GM21447 (cell line): Measurements from ENCODE around the gene TRO.

Experiments used
- ATAC-seq: cut with Tn5 transposase; IDR thresholded peaks from one replicate; pipeline ENCODE4 v1.9.1; 2021; ENCODE audit not compliant: unreplicated experiment

Gene TRO

GRCh38 chrX:54920610-54921426 lies at the start of gene TRO:
TRO (plus strand) TSS chrX:54920824; CDS start chrX:54922247, 1,423 bp downstream.
- peak; percentile 29 for ATAC-seq

GRCh38 chrX:54885740-54886139 lies 34.9 kb upstream of the TRO start:
- ATAC-seq: no peak

DNA sequence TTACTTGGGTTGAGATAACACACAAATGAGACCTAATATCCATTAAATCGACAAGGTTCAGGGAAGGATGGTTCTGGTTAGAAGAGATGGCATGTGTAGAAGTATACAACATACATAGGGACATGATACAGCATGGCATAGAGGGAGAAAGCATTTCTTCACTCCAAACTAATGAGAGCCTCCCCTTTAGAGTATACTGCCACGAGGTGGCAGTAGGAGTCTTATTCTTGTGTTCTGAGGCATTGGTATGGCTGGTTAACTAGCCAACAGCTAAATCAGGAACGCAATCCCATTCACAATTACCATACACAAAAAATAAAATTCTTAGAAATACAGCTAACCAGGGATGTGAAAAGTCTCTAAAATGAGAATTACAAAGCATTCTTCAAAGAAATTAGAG lies 29.1 kb upstream of the TRO start:
- ATAC-seq: no peak

GRCh38 chrX:54894159-54894558 lies 26.5 kb upstream of the TRO start:
- no peak for ATAC-seq

DNA sequence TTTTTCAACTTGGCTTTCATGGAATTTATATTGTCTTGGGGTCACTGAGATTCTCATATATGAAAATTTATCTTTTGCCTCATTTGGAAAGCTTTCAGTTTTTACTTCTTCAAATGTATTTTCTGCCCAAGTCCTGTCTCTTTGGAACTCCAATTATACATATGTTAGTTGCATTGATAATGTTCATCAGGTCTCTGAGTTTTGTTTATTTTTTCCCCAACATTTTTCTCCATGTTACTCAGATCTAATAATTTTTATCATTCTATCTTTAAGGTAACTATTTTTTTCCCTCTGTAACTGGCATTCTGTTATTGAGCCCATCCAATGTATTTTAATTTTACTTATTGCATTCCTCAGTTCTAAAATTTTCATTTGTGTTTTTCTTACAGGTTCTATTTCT lies 10.7 kb upstream of the TRO start:
- no peak for ATAC-seq

- ATAC-seq: peak; percentile 82
These were observed 900 bp downstream of the TRO start for GRCh38 chrX:54921427-54922021.

- ATAC-seq: no peak
These were observed 1.9 kb downstream of the TRO start for GRCh38 chrX:54922547-54922946.

DNA sequence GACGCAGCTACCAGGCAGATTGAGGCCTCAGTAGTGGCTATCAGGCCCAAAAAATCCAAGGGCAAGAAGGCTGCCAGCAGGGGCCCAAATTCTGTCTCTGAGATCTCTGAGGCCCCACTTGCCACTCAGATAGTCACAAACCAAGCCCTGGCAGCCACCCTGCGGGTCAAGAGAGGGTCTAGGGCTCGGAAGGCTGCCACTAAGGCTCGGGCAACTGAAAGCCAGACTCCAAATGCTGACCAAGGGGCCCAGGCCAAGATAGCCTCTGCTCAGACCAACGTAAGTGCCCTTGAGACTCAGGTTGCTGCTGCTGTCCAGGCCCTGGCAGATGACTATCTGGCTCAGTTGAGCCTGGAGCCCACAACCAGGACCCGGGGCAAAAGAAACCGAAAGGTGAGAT lies 2.8 kb downstream of the TRO start:
- ATAC-seq: no peak

- ATAC-seq: no peak
These were observed 6.4 kb downstream of the TRO start for GRCh38 chrX:54926978-54927377.

GRCh38 chrX:54928876-54929275 lies 8.3 kb downstream of the TRO start:
- no peak for ATAC-seq

DNA sequence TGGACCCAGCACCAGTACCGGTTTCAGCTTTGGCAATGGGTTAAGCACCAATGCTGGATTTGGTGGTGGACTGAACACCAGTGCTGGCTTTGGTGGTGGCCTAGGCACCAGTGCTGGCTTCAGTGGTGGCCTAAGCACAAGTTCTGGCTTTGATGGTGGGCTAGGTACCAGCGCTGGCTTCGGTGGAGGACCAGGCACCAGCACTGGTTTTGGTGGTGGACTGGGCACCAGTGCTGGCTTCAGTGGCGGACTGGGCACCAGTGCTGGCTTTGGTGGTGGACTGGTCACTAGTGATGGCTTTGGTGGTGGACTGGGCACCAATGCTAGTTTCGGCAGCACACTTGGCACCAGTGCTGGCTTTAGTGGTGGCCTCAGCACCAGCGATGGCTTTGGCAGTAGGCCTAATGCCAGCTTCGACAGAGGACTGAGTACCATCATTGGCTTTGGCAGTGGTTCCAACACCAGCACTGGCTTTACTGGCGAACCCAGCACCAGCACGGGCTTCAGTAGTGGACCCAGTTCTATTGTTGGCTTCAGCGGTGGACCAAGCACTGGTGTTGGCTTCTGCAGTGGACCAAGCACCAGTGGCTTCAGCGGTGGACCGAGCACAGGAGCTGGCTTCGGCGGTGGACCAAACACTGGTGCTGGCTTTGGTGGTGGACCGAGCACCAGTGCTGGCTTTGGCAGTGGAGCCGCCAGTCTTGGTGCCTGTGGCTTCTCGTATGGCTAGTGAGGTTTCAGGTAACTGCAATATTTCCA lies 9.8 kb downstream of the TRO start:
- ATAC-seq: no peak

DNA sequence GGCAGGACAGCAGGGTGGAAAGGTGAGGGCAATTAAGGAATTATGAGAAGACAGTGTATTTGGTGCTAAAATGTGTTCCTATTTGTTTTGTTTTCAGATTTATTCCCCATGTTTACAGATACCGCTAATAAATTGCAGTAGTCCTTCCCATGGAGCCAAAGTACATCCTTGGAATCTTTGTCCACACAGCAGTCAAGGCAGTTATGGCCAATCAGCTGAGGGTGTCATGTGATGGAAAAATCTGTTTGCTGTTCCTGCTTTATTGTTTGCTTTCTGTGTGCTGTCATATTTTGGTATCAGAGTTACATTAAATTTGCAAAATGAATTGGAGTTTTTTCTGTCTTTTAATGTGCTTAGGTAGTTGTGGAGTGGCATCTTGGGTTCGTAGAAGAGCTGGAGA lies 10.5 kb downstream of the TRO start:
- no peak for ATAC-seq

DNA sequence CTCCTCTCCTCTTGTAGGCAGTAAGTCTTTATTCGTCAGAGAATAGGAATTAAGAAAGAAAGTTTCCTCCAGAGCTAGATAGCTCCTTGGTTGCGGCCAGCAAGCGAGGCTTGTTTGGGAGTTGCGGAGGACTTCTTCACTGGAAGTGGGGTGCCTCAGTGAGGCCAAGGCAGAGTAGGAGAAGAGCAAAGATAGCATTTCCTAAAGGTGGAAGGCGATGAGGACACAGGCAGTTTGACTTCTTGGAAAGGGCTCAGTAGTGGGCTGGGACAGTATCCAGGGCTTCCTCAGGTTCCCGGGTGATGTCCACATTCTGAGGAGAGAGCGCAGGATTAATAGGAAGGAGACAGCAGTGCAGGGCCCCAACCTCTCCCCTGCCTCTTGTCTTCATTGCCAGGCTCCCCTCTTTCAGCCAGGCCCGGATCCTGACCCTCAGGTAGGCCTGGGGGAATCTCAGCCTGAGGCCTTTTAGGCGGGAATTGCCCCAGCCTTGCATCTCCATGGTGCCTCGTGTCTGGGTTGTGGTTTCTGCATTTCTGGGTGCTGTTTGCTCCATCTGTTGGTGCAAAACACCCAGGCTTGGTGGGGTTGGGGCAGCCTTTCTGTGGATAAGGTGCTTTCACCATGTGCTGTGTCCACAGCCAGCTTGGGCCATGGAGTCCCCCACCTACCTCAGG lies 12.7 kb downstream of the TRO start:
- no peak for ATAC-seq

GRCh38 chrX:54934058-54934457 lies 13.4 kb downstream of the TRO start:
- ATAC-seq: no peak

DNA sequence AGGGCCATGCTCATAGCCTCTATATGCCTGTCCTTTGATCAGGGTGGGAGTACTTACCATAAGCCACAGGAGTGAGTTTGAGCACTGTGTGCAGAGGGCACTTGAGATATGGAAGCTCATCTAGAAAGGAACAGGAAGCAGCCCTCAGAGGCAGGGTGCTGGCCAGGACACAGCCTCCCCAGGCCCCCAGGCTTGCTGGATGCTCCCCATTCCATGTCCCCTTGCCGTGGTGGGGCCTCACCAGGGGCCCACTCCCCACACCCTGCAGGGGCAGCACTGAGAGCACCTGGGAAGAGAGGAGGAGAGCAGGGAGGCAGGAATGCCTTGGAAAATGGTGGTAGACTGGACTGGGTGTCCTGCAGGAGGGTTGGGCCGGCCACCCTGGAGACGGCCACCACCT lies 14.3 kb downstream of the TRO start:
- ATAC-seq: no peak

- ATAC-seq: no peak
These were observed 14.7 kb downstream of the TRO start for GRCh38 chrX:54935306-54935705.

GRCh38 chrX:54937416-54937815 lies 16.8 kb downstream of the TRO start:
- no peak for ATAC-seq

DNA sequence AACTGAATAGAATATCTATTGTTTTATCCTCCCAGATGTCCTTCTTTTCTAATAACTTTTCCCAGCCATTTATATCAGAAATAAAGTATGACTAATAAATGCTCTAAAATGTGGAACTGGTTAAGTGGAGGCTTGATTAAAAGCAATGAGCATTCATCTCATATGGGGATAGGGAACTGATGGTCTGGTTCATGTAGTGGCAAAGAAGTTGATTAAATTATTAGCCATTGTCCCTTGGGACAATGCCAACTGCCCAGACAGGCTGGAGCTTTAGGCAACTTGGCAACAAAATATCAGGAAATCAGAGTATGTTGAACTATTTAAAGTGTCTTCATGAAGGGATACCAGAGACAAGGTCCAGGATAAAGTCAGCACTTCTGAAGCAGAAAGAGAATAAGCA lies 24.2 kb downstream of the TRO start:
- no peak for ATAC-seq

- no peak for ATAC-seq
These were observed 24.6 kb downstream of the TRO start for GRCh38 chrX:54945224-54945623.

DNA sequence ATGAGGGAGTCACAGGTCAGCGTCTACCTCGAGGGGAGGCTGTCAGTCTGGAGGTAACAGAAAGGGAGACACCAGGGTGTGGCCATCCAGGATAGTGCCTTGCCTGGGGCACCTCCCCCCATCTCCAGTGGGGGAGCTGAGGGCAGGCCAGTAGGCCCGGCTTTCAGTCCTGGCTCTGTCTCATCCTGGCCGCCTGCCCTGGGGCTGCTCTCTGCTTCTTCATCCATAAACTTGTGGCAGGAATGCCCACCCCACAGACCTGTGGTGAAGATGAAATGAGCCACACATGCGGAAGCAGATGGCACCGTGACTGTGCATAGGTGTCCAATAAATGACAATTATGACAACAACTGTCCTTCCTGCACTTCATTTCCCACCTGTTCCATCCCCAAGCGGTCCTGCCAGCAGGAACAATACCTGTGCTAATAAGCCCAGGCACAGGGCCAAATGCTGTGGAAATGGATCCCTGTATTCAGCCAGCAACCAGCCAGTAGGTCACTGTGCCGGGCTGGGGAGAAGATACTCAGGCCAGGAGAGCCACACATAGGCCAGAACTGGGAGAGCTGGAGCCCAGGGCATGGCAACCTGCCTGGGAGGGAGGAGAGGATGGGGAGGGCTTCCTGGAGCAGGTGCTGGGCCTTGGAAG lies 30.2 kb downstream of the TRO start:
- ATAC-seq: no peak

- ATAC-seq: no peak
These were observed 41.1 kb downstream of the TRO start for GRCh38 chrX:54961750-54962149.
